Panc1 (cell line): ENCODE data around the gene MTMR11. TPM values are rescaled to one million over a fixed set of nuclear protein-coding genes. Genes with fewer than 3 reads are reported as not detected.

ENCODE experiments used
- ATAC-seq: fragments of 200-7000 bp; cut with Tn5 transposase; 2 replicates; pipeline ENCODE4 v1.9.1; 2020; ENCODE audit warnings: mild to moderate bottlenecking, moderate library complexity
- BruUV-seq: library from RNA; stranded (reverse); fragments of 400-500 nt; replicated peaks from 2 replicates; lab custom pipeline; 2021; lab: Mats Ljungman, UMichigan
- CTCF ChIA-PET: fragments of 300-600 bp; sonication (Branson Sonifier 250); formaldehyde crosslinking; loops from one replicate; lab custom pipeline; 2022; ENCODE audit warnings: antibody characterized with exemption; lab: Charles Lee
- POLR2A ChIA-PET: fragments of 300-600 bp; sonication (Branson Sonifier 250); formaldehyde crosslinking; loops from one replicate; lab custom pipeline; 2022; ENCODE audit warnings: antibody characterized with exemption; lab: Charles Lee
- DNase-seq: peaks from one replicate; pipeline ENCODE4 v3.0.0-alpha.2; 2010; ENCODE audit warnings: low read depth, low spot score
- H3K27ac ChIP-seq: 2 replicates; pipeline ENCODE4 v1.5.1; 2011; ENCODE audit warnings: mild to moderate bottlenecking, low read length, inconsistent platforms
- H3K27me3 ChIP-seq: fragments of 200-500 bp; sonication (Bioruptor generic); 2 replicates; pipeline ENCODE4 v1.6.0; 2014; ENCODE audit warnings: low read length, inconsistent platforms; ENCODE audit not compliant: control insufficient read depth, insufficient read depth
- H3K36me3 ChIP-seq: fragments of 200-500 bp; sonication (Bioruptor generic); 2 replicates; pipeline ENCODE4 v1.5.1; 2014; ENCODE audit warnings: inconsistent platforms, mild to moderate bottlenecking, low read length, moderate library complexity; ENCODE audit not compliant: control insufficient read depth, insufficient read depth
- H3K4me1 ChIP-seq: 2 replicates; pipeline ENCODE4 v1.5.1; 2011; ENCODE audit warnings: inconsistent platforms, mild to moderate bottlenecking, low read length, moderate library complexity; ENCODE audit not compliant: control insufficient read depth, insufficient read depth
- H3K4me3 ChIP-seq, 2 experiments: 2 replicates each; pipeline ENCODE4 v1.5.1; 2011 to 2012; ENCODE audit warnings: low read depth in 2 of 2, low read length in 2 of 2, mild to moderate bottlenecking in 2 of 2, inconsistent platforms in 1 of 2, moderate library complexity in 1 of 2
- H3K9me3 ChIP-seq: fragments of 200-500 bp; sonication (Bioruptor generic); 2 replicates; pipeline ENCODE4 v1.5.1; 2014; ENCODE audit warnings: low read depth, mild to moderate bottlenecking, inconsistent platforms, low read length, moderate library complexity; ENCODE audit not compliant: control insufficient read depth, insufficient read depth
- POLR2AphosphoS5 ChIP-seq: IDR thresholded peaks from 2 replicates; pipeline ENCODE4 v1.6.1; 2012; ENCODE audit warnings: mild to moderate bottlenecking, low read depth, low read length, moderate library complexity
- REST ChIP-seq, 2 experiments: IDR thresholded peaks; 2 replicates each; pipeline ENCODE4 v1.6.1; 2011 to 2012; ENCODE audit warnings: low read depth in 2 of 2, control low read depth in 1 of 2, low read length in 1 of 2, mild to moderate bottlenecking in 1 of 2, moderate library complexity in 1 of 2; ENCODE audit not compliant: insufficient read depth in 1 of 2
- SIN3A ChIP-seq: IDR thresholded peaks from 2 replicates; pipeline ENCODE4 v1.6.1; 2012; ENCODE audit warnings: low read depth, mild to moderate bottlenecking, low read length, moderate library complexity, borderline replicate concordance; ENCODE audit not compliant: insufficient read depth
- TCF7L2 ChIP-seq: IDR thresholded peaks from 2 replicates; pipeline ENCODE4 v1.6.1; 2011; ENCODE audit warnings: mild to moderate bottlenecking, low read depth, low read length, inconsistent platforms
- in situ Hi-C: cut with HindIII; loops from 2 replicates; pipeline ENCODE4 v1.10.0; 2016; ENCODE audit warnings: low sequenced_read_pairs, low pct_unique_long_range_greater_than_20kb
- intact Hi-C: fragments of 100-400 bp; cut with micrococcal nuclease; formaldehyde crosslinking; loops from one replicate; pipeline ENCODE4 v1.10.0; 2022; ENCODE audit not compliant: unreplicated experiment
- total RNA-seq: library from RNA; stranded (reverse); gene quantifications from one replicate; pipeline ENCODE4 v1.2.1, GENCODE V29; 2021; ENCODE audit not compliant: unreplicated experiment
- TF ChIP-seq, protein P1 (sequence below): fragments of 450-650 bp; IDR thresholded peaks from 2 replicates; pipeline ENCODE4 v1.5.1; 2017; ENCODE audit warnings: mild to moderate bottlenecking

Gene MTMR11
- total RNA-seq, 1 experiment from 2014 or later = 12.0 TPM

DNA sequence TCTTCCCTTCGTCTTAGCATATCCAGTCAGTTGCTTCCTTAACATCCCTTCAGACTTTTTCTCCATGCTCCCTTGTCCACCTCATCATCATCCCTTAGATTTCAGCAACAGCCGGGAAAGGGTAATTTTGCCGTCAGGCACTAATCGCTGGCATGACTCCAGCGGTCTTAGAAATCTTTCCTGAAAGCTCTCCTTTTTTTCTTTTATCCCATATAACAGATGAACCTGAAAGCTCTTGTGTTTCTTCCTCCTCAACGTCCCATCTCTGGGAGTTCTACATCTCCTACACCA, 47.7 kb downstream of the MTMR11 start:
- H3K27me3 ChIP-seq = no peaks in the 10 kb centered on the region
- no peak for DNase-seq
- in situ Hi-C loops = no loop called here

GRCh38 chr1:149888247-149888998, 48.3 kb downstream of the MTMR11 start:
- DNase-seq = no peak
- Histone ChIP-seq H3K36me3 (no peaks in the 10 kb centered on the region; the same call in 1 of the 2 replicates), H3K27ac (peak overlapping the region; percentile 99), H3K4me1 (peaks cover 15% of the 10 kb centered on the region), H3K9me3 (no peaks in the 10 kb centered on the region), H3K27me3 (no peaks in the 10 kb centered on the region), H3K4me3 (peak overlapping the region; percentile 91 to 95)
- POLR2A ChIA-PET = interaction anchor here (0.5 to 1.3 kb wide), 5 partner anchors 28 to 291 kb away, joined by 3 to 7 read pairs (median 4); partner anchors contain the start of gene VPS45
- in situ Hi-C loops (no loop called here), intact Hi-C loops (no loop called here)
- CTCF ChIA-PET = interaction anchor here (1.1 kb wide), 1 partner anchor 49 kb away, joined by 4 read pairs; no protein-coding TSS in a partner anchor
- ATAC-seq = peak; percentile 33
- TSS peak; percentile 79 for BruUV-seq
- TF ChIP-seq REST (IDR thresholded peaks at IDR 0.05; ENCODE audit: insufficient read depth in 1 of 2, low read depth in 2 of 2, low read length in 1 of 2) (0 out of 4 replicates have a peak, but pooled peaks of 1 of the 2 experiments have one; percentile 4), TCF7L2 (no peak), SIN3A (peak; percentile 82; the same call in 1 of the 2 replicates), POLR2AphosphoS5 (peak; percentile 11; the same call in 1 of the 2 replicates)
- TF ChIP-seq, protein P1, sequence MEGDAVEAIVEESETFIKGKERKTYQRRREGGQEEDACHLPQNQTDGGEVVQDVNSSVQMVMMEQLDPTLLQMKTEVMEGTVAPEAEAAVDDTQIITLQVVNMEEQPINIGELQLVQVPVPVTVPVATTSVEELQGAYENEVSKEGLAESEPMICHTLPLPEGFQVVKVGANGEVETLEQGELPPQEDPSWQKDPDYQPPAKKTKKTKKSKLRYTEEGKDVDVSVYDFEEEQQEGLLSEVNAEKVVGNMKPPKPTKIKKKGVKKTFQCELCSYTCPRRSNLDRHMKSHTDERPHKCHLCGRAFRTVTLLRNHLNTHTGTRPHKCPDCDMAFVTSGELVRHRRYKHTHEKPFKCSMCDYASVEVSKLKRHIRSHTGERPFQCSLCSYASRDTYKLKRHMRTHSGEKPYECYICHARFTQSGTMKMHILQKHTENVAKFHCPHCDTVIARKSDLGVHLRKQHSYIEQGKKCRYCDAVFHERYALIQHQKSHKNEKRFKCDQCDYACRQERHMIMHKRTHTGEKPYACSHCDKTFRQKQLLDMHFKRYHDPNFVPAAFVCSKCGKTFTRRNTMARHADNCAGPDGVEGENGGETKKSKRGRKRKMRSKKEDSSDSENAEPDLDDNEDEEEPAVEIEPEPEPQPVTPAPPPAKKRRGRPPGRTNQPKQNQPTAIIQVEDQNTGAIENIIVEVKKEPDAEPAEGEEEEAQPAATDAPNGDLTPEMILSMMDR = peak; percentile 83

More for the DNA sequence above, 47.7 kb downstream of the MTMR11 start:
- BruUV-seq = no TSS peak
- Histone ChIP-seq H3K4me1 (peaks cover 11% of the 10 kb centered on the region), H3K27ac (peak overlapping the region; percentile 99), H3K4me3 (peak overlapping the region; percentile 91 to 95), H3K36me3 (no peaks in the 10 kb centered on the region; the same call in 1 of the 2 replicates), H3K9me3 (no peaks in the 10 kb centered on the region)
- intact Hi-C loops = no loop called here
- POLR2A ChIA-PET = interaction anchor here (0.5 kb wide), 1 partner anchor 290 kb away, joined by 4 read pairs; no protein-coding TSS in a partner anchor
- TF ChIP-seq POLR2AphosphoS5 (no peak), REST (IDR thresholded peaks at IDR 0.05; ENCODE audit: insufficient read depth in 1 of 2, low read depth in 2 of 2, low read length in 1 of 2) (no peak), TCF7L2 (no peak), SIN3A (no peak)
- TF ChIP-seq, protein P1 = no peak
- ATAC-seq = no peak
- CTCF ChIA-PET = interaction anchor here (1.1 kb wide), 1 partner anchor 49 kb away, joined by 4 read pairs; no protein-coding TSS in a partner anchor
